ENCODE measurements around the gene AFP. TPM values are rescaled to one million over a fixed set of nuclear protein-coding genes. Genes with fewer than 3 reads are reported as not detected.

AFP gene
- total and polyA plus RNA-seq, 2 of the 13 experiments (the other 11 are each of a cell fraction or from before 2014, with no cell fraction given) = 9,434 to 13,105 TPM

Other genes with a start within 250 kb of the AFP start
- 61.1 and 97.9 TPM in 2 replicates for gene ANKRD17, start 177.4 kb upstream of the AFP start, total RNA-seq (2016; rRNA removed; fragmentation: Illumina TruSeq; extraction: Trizol)
- gene ANKRD17, start 177.4 kb upstream of the AFP start, polyA plus RNA-seq (2011; rRNA removed) = 48.9 and 55.7 TPM in 2 replicates
- gene ALB, start 31.9 kb upstream of the AFP start, total RNA-seq (2016; rRNA removed; fragmentation: Illumina TruSeq; extraction: Trizol) = 10,101 and 22,625 TPM in 2 replicates
- gene ALB, start 31.9 kb upstream of the AFP start, polyA plus RNA-seq (2011; rRNA removed) = 22,205 and 22,259 TPM in 2 replicates
- 0.79 and 1.8 TPM in 2 replicates for gene AFM, start 45.5 kb downstream of the AFP start, total RNA-seq (2016; rRNA removed; fragmentation: Illumina TruSeq; extraction: Trizol)
- gene AFM, start 45.5 kb downstream of the AFP start, polyA plus RNA-seq (2011; rRNA removed) = 0.13 TPM in 2 replicates
- 0.11 and 0.42 TPM in 2 replicates for gene RASSF6, start 184.2 kb downstream of the AFP start, total RNA-seq (2016; rRNA removed; fragmentation: Illumina TruSeq; extraction: Trizol)
- gene RASSF6, start 184.2 kb downstream of the AFP start, polyA plus RNA-seq (2011; rRNA removed) = 0.03 and 0.04 TPM in 2 replicates